Testis (tissue), 3 donors: ENCODE results near the gene SLX4IP. TPM values are rescaled to one million over a fixed set of nuclear protein-coding genes. Genes with fewer than 3 reads are reported as not detected.

ENCODE experiments used
- DNase-seq: peaks from one replicate; pipeline ENCODE4 v3.0.0-alpha.2; 2019
- H3K27ac ChIP-seq, 2 donors: fragments of 200-600 bp; sonication (generic); one replicate each; pipeline ENCODE4 v1.5.1; 2019
- H3K27me3 ChIP-seq: fragments of 200-600 bp; sonication (generic); one replicate; pipeline ENCODE4 v1.5.1; 2019
- H3K36me3 ChIP-seq: fragments of 200-600 bp; sonication (generic); one replicate; pipeline ENCODE4 v1.5.1; 2017; ENCODE audit warnings: low read depth; ENCODE audit errors: missing control alignments
- H3K4me1 ChIP-seq: fragments of 200-600 bp; sonication (generic); one replicate; pipeline ENCODE4 v1.5.1; 2019
- H3K4me3 ChIP-seq, 2 donors: fragments of 200-600 bp; sonication (generic); one replicate each; pipeline ENCODE4 v1.5.1; 2017 to 2019
- H3K9me3 ChIP-seq: fragments of 200-600 bp; sonication (generic); one replicate; pipeline ENCODE4 v1.5.1; 2017
- CTCF ChIP-seq, 3 experiments: fragments of 450-650 bp in 2 of 3; fragments of 200-600 bp in 1 of 3; sonication (generic) in 1 of 3; IDR thresholded peaks; one replicate each; pipeline ENCODE4 v1.5.1; 2016 to 2019; ENCODE audit warnings: antibody characterized with exemption in 3 of 3, mild to moderate bottlenecking in 2 of 3, moderate library complexity in 1 of 3
- POLR2A ChIP-seq: fragments of 450-650 bp; IDR thresholded peaks from one replicate; pipeline ENCODE4 v1.6.1; 2017; ENCODE audit warnings: antibody characterized with exemption, mild to moderate bottlenecking, moderate library complexity
- WGBS, 2 donors: methylation state at CpG; one replicate each; pipeline ENCODE4 v1.1.5; 2018; 5-methylcytosine and 5-hydroxymethylcytosine counted together
- intact Hi-C: fragments of 100-400 bp; cut with DNase I; formaldehyde crosslinking; loops from one replicate; pipeline ENCODE4 v1.15.1; 2023; ENCODE audit warnings: low total_unique reads
- polyA plus RNA-seq: library from polyadenylated mRNA; stranded (reverse); fragments of 350-450 nt; fragmentation: Illumina TruSeq; extraction: RNeasy Lipid Tissue Mini Kit (QIAGEN cat#74804); gene quantifications from one replicate; pipeline ENCODE4 v1.2.3, GENCODE V29; 2014; ENCODE audit warnings: low read depth, low replicate concordance; ENCODE audit not compliant: insufficient read depth
- total RNA-seq, 2 donors: library from RNA; depleted of rRNA; stranded (reverse); fragments of >200 nt; gene quantifications; one replicate each; pipeline ENCODE4 v1.2.3, GENCODE V29; 2016

SLX4IP gene
- total and polyA plus RNA-seq, 3 donors from 2014 or later = 3.8 to 10.8 (median 9.7) TPM

GRCh38 chr20:10428008-10428407, 7.1 kb upstream of the SLX4IP start:
- intact Hi-C loops = no loop called here
- no peak for TF ChIP-seq CTCF (IDR thresholded peaks at IDR 0.05)
- TF ChIP-seq POLR2A = no peak
- Histone ChIP-seq H3K27me3 (no peaks in the 10 kb centered on the region), H3K4me3 (no peak overlapping the region), H3K9me3 (no peaks in the 10 kb centered on the region), H3K36me3 (no peaks in the 10 kb centered on the region), H3K4me1 (peaks cover 20% of the 10 kb centered on the region), H3K27ac (no peak overlapping the region)
- DNase-seq = no peak

- TF ChIP-seq POLR2A (no peak), CTCF (IDR thresholded peaks at IDR 0.05) (no peak)
- H3K27ac ChIP-seq = no peak overlapping the region
- intact Hi-C loops = no loop called here
Observed at GRCh38 chr20:10429443-10429981, 5.6 kb upstream of the SLX4IP start.

GRCh38 chr20:10430000-10430466, 5.1 kb upstream of the SLX4IP start:
- no peaks in the 10 kb centered on the region for H3K9me3 ChIP-seq
- intact Hi-C loops = no loop called here
- peaks cover 23% of the 10 kb centered on the region for H3K4me1 ChIP-seq
- no peaks in the 10 kb centered on the region for H3K36me3 ChIP-seq
- no peak overlapping the region for H3K4me3 ChIP-seq
- H3K27ac ChIP-seq = no peak overlapping the region
- TF ChIP-seq CTCF (IDR thresholded peaks at IDR 0.05) = no peak
- TF ChIP-seq POLR2A = no peak
- no peak for DNase-seq
- H3K27me3 ChIP-seq = no peaks in the 10 kb centered on the region

More at GRCh38 chr20:10429443-10429981, 5.6 kb upstream of the SLX4IP start:
- 89% methylated on average over 5 of the region's 5 CpGs for WGBS, 2 donors
- no peaks in the 10 kb centered on the region for H3K36me3 ChIP-seq
- H3K4me1 ChIP-seq = peaks cover 23% of the 10 kb centered on the region
- no peaks in the 10 kb centered on the region for H3K9me3 ChIP-seq
- no peak for DNase-seq
- no peak overlapping the region for H3K4me3 ChIP-seq
- no peaks in the 10 kb centered on the region for H3K27me3 ChIP-seq

- H3K27me3 ChIP-seq = no peaks in the 10 kb centered on the region
- WGBS, 2 donors = 80 to 88% methylated on average over 5 of the region's 5 CpGs
- peaks cover 23% of the 10 kb centered on the region for H3K4me1 ChIP-seq
- H3K4me3 ChIP-seq = no peak overlapping the region
- intact Hi-C loops = no loop called here
- H3K9me3 ChIP-seq = no peaks in the 10 kb centered on the region
- DNase-seq = no peak
- H3K36me3 ChIP-seq = no peaks in the 10 kb centered on the region
- H3K27ac ChIP-seq = no peak overlapping the region
- TF ChIP-seq CTCF (IDR thresholded peaks at IDR 0.05) = no peak
- no peak for TF ChIP-seq POLR2A
Observed at GRCh38 chr20:10430704-10431103, 4.4 kb upstream of the SLX4IP start.

- Histone ChIP-seq H3K27ac (no peak overlapping the region), H3K4me3 (no peak overlapping the region), H3K9me3 (no peaks in the 10 kb centered on the region), H3K36me3 (no peaks in the 10 kb centered on the region), H3K4me1 (peaks cover 22% of the 10 kb centered on the region), H3K27me3 (no peaks in the 10 kb centered on the region)
- intact Hi-C loops = no loop called here
- WGBS, 2 donors = 65% methylated on average over 1 of the region's 1 CpG; no CpG with 5 or more reads in 1 of the 2 donors
- TF ChIP-seq POLR2A (no peak), CTCF (IDR thresholded peaks at IDR 0.05) (no peak)
- no peak for DNase-seq
Observed at GRCh38 chr20:10432079-10432478, 3.0 kb upstream of the SLX4IP start.
